ENCODE results near the gene CEP70. TPM values are rescaled to one million over a fixed set of nuclear protein-coding genes. Genes with fewer than 3 reads are reported as not detected.

The CEP70 gene
- total and polyA plus RNA-seq, 4 donors = 6.9 to 26.5 (median 9.1) TPM

DNA sequence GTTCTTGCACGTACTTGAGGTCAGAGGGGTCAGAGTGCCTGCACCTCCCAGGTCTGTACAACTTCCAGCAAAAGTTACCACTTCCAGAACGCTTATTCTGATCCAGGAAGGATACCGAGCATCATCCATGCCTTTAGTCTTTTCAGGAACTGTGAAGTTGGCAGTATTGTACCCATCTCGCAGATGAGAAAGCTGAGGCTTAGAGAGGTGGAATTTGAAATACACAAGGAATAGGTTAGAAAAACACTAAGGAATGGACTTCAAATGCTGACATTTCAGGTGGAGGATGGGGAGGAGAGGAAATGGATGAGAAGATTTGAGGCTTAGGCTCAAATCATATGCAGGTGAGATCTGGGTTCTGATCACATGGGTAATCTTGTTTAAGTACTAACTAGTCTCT, 148.4 kb downstream of the CEP70 start:
- Histone ChIP-seq H3K27ac (ENCODE audit: low read depth in 1 of 2, low read length in 2 of 2) (no peak overlapping the region), H3K27me3 (ENCODE audit: control insufficient read depth in 4 of 4, insufficient read depth in 4 of 4, low read length in 3 of 4) (no peaks in the 10 kb centered on the region), H3K9me3 (ENCODE audit: control insufficient read depth in 4 of 4, low read length in 3 of 4) (no peaks in the 10 kb centered on the region), H3K36me3 (ENCODE audit: control insufficient read depth in 4 of 4, insufficient read depth in 3 of 4, low read depth in 1 of 4, low read length in 3 of 4) (no peaks in the 10 kb centered on the region), H3K4me3 (ENCODE audit: low read depth in 1 of 3, low read length in 3 of 3) (no peak overlapping the region), H3K4me1 (ENCODE audit: control insufficient read depth in 4 of 4, insufficient read depth in 4 of 4, low read length in 3 of 4) (no peaks in the 10 kb centered on the region), H3K9ac (ENCODE audit: low read depth in 1 of 2, low read length in 2 of 2) (no peak overlapping the region)
- WGBS = 86% methylated on average over 4 of the region's 4 CpGs
- DNase-seq (ENCODE audit: low spot score) = no peak
- TF ChIP-seq EGR1 (IDR thresholded peaks at IDR 0.05; ENCODE audit: low read depth in 2 of 2) (no peak), RXRA (IDR thresholded peaks at IDR 0.05) (no peak), GABPA (IDR thresholded peaks at IDR 0.05 in 1 of 2, conservative IDR thresholded peaks at IDR 0.05 in 1 of 2) (no peak), RAD21 (IDR thresholded peaks at IDR 0.05) (no peak), TAF1 (conservative IDR thresholded peaks at IDR 0.05) (no peak)

- H3K9ac ChIP-seq (ENCODE audit: low read depth in 1 of 2, low read length in 2 of 2) = no peak overlapping the region
- no peaks in the 10 kb centered on the region for H3K36me3 ChIP-seq (ENCODE audit: control insufficient read depth in 4 of 4, insufficient read depth in 3 of 4, low read depth in 1 of 4, low read length in 3 of 4)
- H3K4me3 ChIP-seq (ENCODE audit: low read depth in 1 of 3, low read length in 3 of 3) = no peak overlapping the region
- no peak for DNase-seq (ENCODE audit: low spot score)
- no peaks in the 10 kb centered on the region for H3K27me3 ChIP-seq (ENCODE audit: control insufficient read depth in 4 of 4, insufficient read depth in 4 of 4, low read length in 3 of 4)
- no peaks in the 10 kb centered on the region for H3K4me1 ChIP-seq (ENCODE audit: control insufficient read depth in 4 of 4, insufficient read depth in 4 of 4, low read length in 3 of 4)
- no peak overlapping the region for H3K27ac ChIP-seq (ENCODE audit: low read depth in 1 of 2, low read length in 2 of 2)
- TF ChIP-seq SP1 (IDR thresholded peaks at IDR 0.05) = no peak
- no peak for TF ChIP-seq JUND (IDR thresholded peaks at IDR 0.05)
- TF ChIP-seq, protein P1, sequence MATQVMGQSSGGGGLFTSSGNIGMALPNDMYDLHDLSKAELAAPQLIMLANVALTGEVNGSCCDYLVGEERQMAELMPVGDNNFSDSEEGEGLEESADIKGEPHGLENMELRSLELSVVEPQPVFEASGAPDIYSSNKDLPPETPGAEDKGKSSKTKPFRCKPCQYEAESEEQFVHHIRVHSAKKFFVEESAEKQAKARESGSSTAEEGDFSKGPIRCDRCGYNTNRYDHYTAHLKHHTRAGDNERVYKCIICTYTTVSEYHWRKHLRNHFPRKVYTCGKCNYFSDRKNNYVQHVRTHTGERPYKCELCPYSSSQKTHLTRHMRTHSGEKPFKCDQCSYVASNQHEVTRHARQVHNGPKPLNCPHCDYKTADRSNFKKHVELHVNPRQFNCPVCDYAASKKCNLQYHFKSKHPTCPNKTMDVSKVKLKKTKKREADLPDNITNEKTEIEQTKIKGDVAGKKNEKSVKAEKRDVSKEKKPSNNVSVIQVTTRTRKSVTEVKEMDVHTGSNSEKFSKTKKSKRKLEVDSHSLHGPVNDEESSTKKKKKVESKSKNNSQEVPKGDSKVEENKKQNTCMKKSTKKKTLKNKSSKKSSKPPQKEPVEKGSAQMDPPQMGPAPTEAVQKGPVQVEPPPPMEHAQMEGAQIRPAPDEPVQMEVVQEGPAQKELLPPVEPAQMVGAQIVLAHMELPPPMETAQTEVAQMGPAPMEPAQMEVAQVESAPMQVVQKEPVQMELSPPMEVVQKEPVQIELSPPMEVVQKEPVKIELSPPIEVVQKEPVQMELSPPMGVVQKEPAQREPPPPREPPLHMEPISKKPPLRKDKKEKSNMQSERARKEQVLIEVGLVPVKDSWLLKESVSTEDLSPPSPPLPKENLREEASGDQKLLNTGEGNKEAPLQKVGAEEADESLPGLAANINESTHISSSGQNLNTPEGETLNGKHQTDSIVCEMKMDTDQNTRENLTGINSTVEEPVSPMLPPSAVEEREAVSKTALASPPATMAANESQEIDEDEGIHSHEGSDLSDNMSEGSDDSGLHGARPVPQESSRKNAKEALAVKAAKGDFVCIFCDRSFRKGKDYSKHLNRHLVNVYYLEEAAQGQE (IDR thresholded peaks at IDR 0.05) = no peak
- TF ChIP-seq RAD21 (IDR thresholded peaks at IDR 0.05) = no peak
- TF ChIP-seq, protein P2, sequence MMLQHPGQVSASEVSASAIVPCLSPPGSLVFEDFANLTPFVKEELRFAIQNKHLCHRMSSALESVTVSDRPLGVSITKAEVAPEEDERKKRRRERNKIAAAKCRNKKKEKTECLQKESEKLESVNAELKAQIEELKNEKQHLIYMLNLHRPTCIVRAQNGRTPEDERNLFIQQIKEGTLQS (IDR thresholded peaks at IDR 0.05) = no peak
- TF ChIP-seq HNF4A (conservative IDR thresholded peaks at IDR 0.05) = no peak
- TF ChIP-seq FOXA2 (IDR thresholded peaks at IDR 0.05) = no peak
- TF ChIP-seq GABPA (IDR thresholded peaks at IDR 0.05 in 1 of 2, conservative IDR thresholded peaks at IDR 0.05 in 1 of 2) = no peak
- no peak for TF ChIP-seq FOXA1 (IDR thresholded peaks at IDR 0.05)
- no peak for TF ChIP-seq MAX (IDR thresholded peaks at IDR 0.05)
- TF ChIP-seq YY1 (IDR thresholded peaks at IDR 0.05) = no peak
- WGBS = 89% methylated on average over 7 of the region's 7 CpGs
- H3K9me3 ChIP-seq (ENCODE audit: control insufficient read depth in 4 of 4, low read length in 3 of 4) = no peaks in the 10 kb centered on the region
These were observed 148.8 kb downstream of the CEP70 start for GRCh38 chr3:138445236-138445635.

Other genes with a start within 250 kb of the CEP70 start
- gene MRAS, start 245.7 kb downstream of the CEP70 start, total RNA-seq = 1 to 10 TPM; 1.6 to 2.6 TPM
- gene MRAS, start 245.7 kb downstream of the CEP70 start, polyA plus RNA-seq = 1 to 10 TPM; 1.6 to 2.2 TPM
- under 1 TPM; under 0.01 to 0.05 TPM for gene ESYT3, start 159.6 kb downstream of the CEP70 start, total RNA-seq
- gene ESYT3, start 159.6 kb downstream of the CEP70 start, polyA plus RNA-seq = under 1 TPM; 0.06 to 0.07 TPM
- 1 to 10 TPM; 3.3 to 4.9 TPM for gene FAIM, start 14.5 kb upstream of the CEP70 start, total RNA-seq
- 1 to 10 TPM; 5.4 to 8.5 TPM for gene FAIM, start 14.5 kb upstream of the CEP70 start, polyA plus RNA-seq
- 10 to 100 TPM; 13.4 to 15.9 TPM for gene PIK3CB, start 240.7 kb upstream of the CEP70 start, total RNA-seq
- 1 to 10 TPM; 4.7 to 8.8 TPM for gene PIK3CB, start 240.7 kb upstream of the CEP70 start, polyA plus RNA-seq

Data from liver (tissue), 9 donors.